Left renal cortex interstitium (tissue), 4 donors: Measurements from ENCODE around the gene CDC42BPB. TPM values are rescaled to one million over a fixed set of nuclear protein-coding genes. Genes with fewer than 3 reads are reported as not detected.

Experiments used
- DNase-seq, 4 donors: peaks; one replicate each; pipeline ENCODE4 v3.0.0-alpha.2; 2013; ENCODE audit warnings: low read depth in 4 of 4, low spot score in 2 of 4, missing footprints in 1 of 4
- polyA plus RNA-seq, 4 donors: library from polyadenylated mRNA; unstranded; fragments of 120-200 nt; gene quantifications; one replicate each; pipeline ENCODE4 v1.2.1, GENCODE V29; 2013; ENCODE audit not compliant: insufficient read length in 4 of 4

CDC42BPB gene
- polyA plus RNA-seq, 4 donors: 71.9 to 96.1 (median 82.7) TPM

GRCh38 chr14:103000291-103000921 is 56.9 kb downstream of the CDC42BPB start:
- DNase-seq: no peak

GRCh38 chr14:102999227-102999895 is 58.0 kb downstream of the CDC42BPB start:
- no peak for DNase-seq

GRCh38 chr14:102998393-102998792 is 59.0 kb downstream of the CDC42BPB start:
- DNase-seq: no peak

- DNase-seq: no peak
Measured at GRCh38 chr14:102996941-102997340, 60.4 kb downstream of the CDC42BPB start.

- DNase-seq: no peak
Measured at GRCh38 chr14:102994689-102995088, 62.7 kb downstream of the CDC42BPB start.

GRCh38 chr14:102993523-102993922 is 63.8 kb downstream of the CDC42BPB start:
- DNase-seq: no peak

- no peak for DNase-seq
Measured at GRCh38 chr14:102991376-102991775, 66.0 kb downstream of the CDC42BPB start.

- DNase-seq: no peak
Measured at GRCh38 chr14:102988054-102988453, 69.3 kb downstream of the CDC42BPB start.

GRCh38 chr14:102986810-102987579 is 70.4 kb downstream of the CDC42BPB start:
- no peak for DNase-seq

GRCh38 chr14:102985665-102986064 is 71.7 kb downstream of the CDC42BPB start:
- no peak for DNase-seq

- no peak for DNase-seq
Measured at GRCh38 chr14:102984336-102985102, 72.8 kb downstream of the CDC42BPB start.

GRCh38 chr14:102983496-102983895 is 73.9 kb downstream of the CDC42BPB start:
- DNase-seq: no peak

- DNase-seq: no peak
Measured at GRCh38 chr14:102982852-102983470, 74.4 kb downstream of the CDC42BPB start.

GRCh38 chr14:102980409-102980810 is 76.9 kb downstream of the CDC42BPB start:
- DNase-seq: no peak

- no peak for DNase-seq
Measured at GRCh38 chr14:102979406-102979805, 77.9 kb downstream of the CDC42BPB start.

- DNase-seq: no peak
Measured at GRCh38 chr14:102977475-102977874, 79.9 kb downstream of the CDC42BPB start.

GRCh38 chr14:102975662-102976061 is 81.7 kb downstream of the CDC42BPB start:
- no peak for DNase-seq

- no peak for DNase-seq
Measured at GRCh38 chr14:102973706-102974285, 83.6 kb downstream of the CDC42BPB start.

GRCh38 chr14:102971836-102972606 is 85.3 kb downstream of the CDC42BPB start:
- DNase-seq: no peak
